HL-60 (cell line): Measurements from ENCODE around the gene RALGAPB.

Source experiments
- DNase-seq, 2 experiments: peaks; one replicate each; pipeline ENCODE4 v3.0.0-alpha.2; 2010 to 2020; ENCODE audit warnings: low read depth in 1 of 2, low spot score in 1 of 2
- H3K27ac ChIP-seq: fragments of 250-450 bp; sonication (Bioruptor Pico); replicated peaks from 2 replicates; pipeline ENCODE4 v1.5.1; 2020; ENCODE audit warnings: mild to moderate bottlenecking, moderate library complexity
- H3K27me3 ChIP-seq: fragments of 250-450 bp; sonication (Bioruptor Pico); 2 replicates; pipeline ENCODE4 v1.5.1; 2021; ENCODE audit warnings: mild to moderate bottlenecking, moderate library complexity; ENCODE audit not compliant: insufficient read depth, poor library complexity, severe bottlenecking
- H3K4me3 ChIP-seq: replicated peaks from 2 replicates; pipeline ENCODE4 v1.5.1; 2011; ENCODE audit warnings: mild to moderate bottlenecking, control low read depth, low read length; ENCODE audit not compliant: insufficient read depth
- GABPA ChIP-seq: IDR thresholded peaks from 2 replicates; pipeline ENCODE4 v1.6.1; 2012; ENCODE audit warnings: low read depth
- POLR2AphosphoS5 ChIP-seq: IDR thresholded peaks from 2 replicates; pipeline ENCODE4 v1.6.1; 2012; ENCODE audit warnings: low read depth
- SPI1 ChIP-seq: IDR thresholded peaks from 2 replicates; pipeline ENCODE4 v1.6.1; 2012; ENCODE audit warnings: low read depth, mild to moderate bottlenecking, borderline replicate concordance
- TF ChIP-seq, protein P1 (sequence below): IDR thresholded peaks from one replicate; pipeline ENCODE4 v1.5.1; 2011; ENCODE audit warnings: low read length, control low read depth, inconsistent platforms; ENCODE audit not compliant: insufficient read depth
- TF ChIP-seq, protein P2 (sequence below): IDR thresholded peaks from 2 replicates; pipeline ENCODE4 v1.6.1; 2012; ENCODE audit warnings: low read depth; ENCODE audit not compliant: insufficient replicate concordance

RALGAPB gene

DNA sequence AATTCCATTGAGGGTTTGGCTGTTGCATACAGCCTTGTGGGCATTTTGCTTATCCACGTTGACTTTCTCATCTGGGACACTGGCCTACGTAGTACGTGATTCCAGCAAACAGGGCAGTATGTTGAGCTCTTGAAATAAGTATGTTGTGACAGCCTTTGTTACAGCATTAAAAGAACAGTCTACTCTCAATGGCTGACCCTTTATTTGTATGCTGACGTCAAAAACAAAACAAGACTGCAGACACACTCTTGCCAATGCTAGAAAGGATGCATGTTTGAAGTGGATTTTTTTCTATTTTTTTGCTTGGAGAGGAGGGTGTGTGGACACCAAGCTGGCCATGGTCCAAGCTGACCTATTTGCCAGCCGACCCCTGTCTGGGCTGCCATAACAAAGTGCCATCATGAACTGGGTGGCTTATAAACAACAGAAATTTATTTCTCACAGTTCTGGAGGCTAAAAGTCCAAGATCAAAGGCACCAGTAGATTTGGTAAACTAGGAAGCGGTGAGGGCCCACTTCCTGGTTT lies 26.7 kb upstream of the RALGAPB start:
- no peak for DNase-seq
- H3K4me3 ChIP-seq: no peak overlapping the region
- TF ChIP-seq, protein P1, sequence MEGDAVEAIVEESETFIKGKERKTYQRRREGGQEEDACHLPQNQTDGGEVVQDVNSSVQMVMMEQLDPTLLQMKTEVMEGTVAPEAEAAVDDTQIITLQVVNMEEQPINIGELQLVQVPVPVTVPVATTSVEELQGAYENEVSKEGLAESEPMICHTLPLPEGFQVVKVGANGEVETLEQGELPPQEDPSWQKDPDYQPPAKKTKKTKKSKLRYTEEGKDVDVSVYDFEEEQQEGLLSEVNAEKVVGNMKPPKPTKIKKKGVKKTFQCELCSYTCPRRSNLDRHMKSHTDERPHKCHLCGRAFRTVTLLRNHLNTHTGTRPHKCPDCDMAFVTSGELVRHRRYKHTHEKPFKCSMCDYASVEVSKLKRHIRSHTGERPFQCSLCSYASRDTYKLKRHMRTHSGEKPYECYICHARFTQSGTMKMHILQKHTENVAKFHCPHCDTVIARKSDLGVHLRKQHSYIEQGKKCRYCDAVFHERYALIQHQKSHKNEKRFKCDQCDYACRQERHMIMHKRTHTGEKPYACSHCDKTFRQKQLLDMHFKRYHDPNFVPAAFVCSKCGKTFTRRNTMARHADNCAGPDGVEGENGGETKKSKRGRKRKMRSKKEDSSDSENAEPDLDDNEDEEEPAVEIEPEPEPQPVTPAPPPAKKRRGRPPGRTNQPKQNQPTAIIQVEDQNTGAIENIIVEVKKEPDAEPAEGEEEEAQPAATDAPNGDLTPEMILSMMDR: no peak
- no peak for TF ChIP-seq GABPA
- no peak overlapping the region for H3K27ac ChIP-seq
- H3K27me3 ChIP-seq: no peaks in the 10 kb centered on the region

DNA sequence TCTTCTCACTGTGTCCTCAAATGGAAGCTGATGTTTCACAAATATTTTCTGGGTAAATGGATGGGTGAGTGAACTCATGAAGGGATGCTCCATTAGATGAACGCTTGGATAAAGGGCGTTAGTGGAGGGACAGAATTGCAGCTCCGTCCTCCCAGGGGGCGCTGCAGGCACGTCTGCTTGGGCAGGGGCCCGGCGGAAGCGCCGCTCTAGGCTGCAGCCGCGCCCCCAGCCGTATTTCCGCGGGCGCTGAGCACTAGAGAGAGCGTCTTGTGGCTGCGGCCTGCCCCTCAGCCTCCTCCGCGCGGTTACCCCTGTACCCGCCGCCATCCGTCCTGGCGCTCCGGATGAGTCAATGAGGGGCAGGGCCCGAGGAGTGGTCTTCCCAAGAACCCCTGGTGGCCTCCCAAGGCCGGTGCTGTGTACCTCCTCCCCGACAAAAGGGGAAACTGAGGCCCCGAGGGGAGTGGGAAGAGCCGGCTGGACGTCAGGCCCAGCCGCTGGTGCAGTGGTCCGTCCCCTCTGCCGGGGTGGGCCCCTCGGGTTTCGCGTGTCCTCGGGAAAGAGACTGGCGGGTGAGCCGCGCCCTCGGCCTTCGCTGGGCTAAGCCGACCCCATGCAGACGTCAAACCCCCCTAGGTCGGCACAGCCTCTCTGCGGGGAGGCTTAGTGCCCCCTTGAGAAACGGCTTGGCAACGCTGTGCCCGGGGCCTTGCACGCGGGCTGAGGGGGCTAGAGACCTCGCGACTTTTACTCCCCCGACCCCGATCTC lies 26.0 kb upstream of the RALGAPB start:
- H3K27ac ChIP-seq: peak overlapping the region; percentile 82
- TF ChIP-seq, protein P1: peak; percentile 95
- TF ChIP-seq, protein P2, sequence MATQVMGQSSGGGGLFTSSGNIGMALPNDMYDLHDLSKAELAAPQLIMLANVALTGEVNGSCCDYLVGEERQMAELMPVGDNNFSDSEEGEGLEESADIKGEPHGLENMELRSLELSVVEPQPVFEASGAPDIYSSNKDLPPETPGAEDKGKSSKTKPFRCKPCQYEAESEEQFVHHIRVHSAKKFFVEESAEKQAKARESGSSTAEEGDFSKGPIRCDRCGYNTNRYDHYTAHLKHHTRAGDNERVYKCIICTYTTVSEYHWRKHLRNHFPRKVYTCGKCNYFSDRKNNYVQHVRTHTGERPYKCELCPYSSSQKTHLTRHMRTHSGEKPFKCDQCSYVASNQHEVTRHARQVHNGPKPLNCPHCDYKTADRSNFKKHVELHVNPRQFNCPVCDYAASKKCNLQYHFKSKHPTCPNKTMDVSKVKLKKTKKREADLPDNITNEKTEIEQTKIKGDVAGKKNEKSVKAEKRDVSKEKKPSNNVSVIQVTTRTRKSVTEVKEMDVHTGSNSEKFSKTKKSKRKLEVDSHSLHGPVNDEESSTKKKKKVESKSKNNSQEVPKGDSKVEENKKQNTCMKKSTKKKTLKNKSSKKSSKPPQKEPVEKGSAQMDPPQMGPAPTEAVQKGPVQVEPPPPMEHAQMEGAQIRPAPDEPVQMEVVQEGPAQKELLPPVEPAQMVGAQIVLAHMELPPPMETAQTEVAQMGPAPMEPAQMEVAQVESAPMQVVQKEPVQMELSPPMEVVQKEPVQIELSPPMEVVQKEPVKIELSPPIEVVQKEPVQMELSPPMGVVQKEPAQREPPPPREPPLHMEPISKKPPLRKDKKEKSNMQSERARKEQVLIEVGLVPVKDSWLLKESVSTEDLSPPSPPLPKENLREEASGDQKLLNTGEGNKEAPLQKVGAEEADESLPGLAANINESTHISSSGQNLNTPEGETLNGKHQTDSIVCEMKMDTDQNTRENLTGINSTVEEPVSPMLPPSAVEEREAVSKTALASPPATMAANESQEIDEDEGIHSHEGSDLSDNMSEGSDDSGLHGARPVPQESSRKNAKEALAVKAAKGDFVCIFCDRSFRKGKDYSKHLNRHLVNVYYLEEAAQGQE: peak; percentile 74
- TF ChIP-seq GABPA (peak; percentile 94), SPI1 (no peak; the same call in 1 of the 2 replicates), POLR2AphosphoS5 (peak; percentile 98)
- peak; percentile 92 to 93 for DNase-seq
- H3K4me3 ChIP-seq: peak overlapping the region; percentile 79
- H3K27me3 ChIP-seq: no peaks in the 10 kb centered on the region

DNA sequence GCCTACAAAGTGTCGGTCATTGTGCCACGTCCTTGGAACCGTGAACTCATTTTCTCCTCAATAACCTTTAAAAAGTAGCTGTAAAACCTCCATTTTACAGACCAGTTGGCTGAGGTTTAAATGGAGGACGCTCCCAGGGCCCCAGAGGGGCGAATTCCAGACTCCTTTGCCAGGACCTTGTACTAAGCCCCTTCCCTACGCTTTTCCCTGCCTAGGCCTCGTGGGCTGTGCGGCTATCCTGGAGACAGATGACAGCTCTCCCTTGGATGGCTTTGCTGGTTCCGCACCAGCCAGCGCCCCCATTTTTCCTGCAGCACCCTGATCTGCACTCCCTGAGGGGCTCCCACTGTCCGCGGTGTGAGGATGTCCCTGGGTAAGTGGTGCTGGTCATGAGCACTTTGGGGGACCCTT lies 25.4 kb upstream of the RALGAPB start:
- DNase-seq: no peak
- Histone ChIP-seq H3K27ac (peak overlapping the region; percentile 82), H3K4me3 (peak overlapping the region; percentile 79), H3K27me3 (no peaks in the 10 kb centered on the region)
- TF ChIP-seq, protein P1: no peak
- TF ChIP-seq GABPA (no peak), SPI1 (no peak), POLR2AphosphoS5 (no peak)
- TF ChIP-seq, protein P2: no peak
